Kidney epithelial cell (primary cell): Measurements from ENCODE around the gene ATG13. TPM values are rescaled to one million over a fixed set of nuclear protein-coding genes. Genes with fewer than 3 reads are reported as not detected.

Experiments used
- DNase-seq: peaks from one replicate; pipeline ENCODE4 v3.0.0-alpha.2; 2010; ENCODE audit warnings: low read depth
- H3K27me3 ChIP-seq: 2 replicates; pipeline ENCODE4 v1.6.0; 2011; ENCODE audit warnings: low read length; ENCODE audit not compliant: control insufficient read depth, insufficient read depth
- H3K36me3 ChIP-seq: 2 replicates; pipeline ENCODE4 v1.5.1; 2011; ENCODE audit warnings: low read length; ENCODE audit not compliant: control insufficient read depth, insufficient read depth
- H3K4me3 ChIP-seq: 2 replicates; pipeline ENCODE4 v1.5.1; 2011; ENCODE audit warnings: low read depth, mild to moderate bottlenecking, control low read depth, low read length
- CTCF ChIP-seq: IDR thresholded peaks from 2 replicates; pipeline ENCODE4 v1.5.1; 2011; ENCODE audit warnings: mild to moderate bottlenecking, moderate library complexity, low read length, control low read depth, inconsistent platforms; ENCODE audit not compliant: insufficient read depth, poor library complexity, severe bottlenecking
- total RNA-seq: library from RNA; depleted of rRNA; stranded (reverse); fragments of >200 nt; gene quantifications from 2 replicates; pipeline ENCODE4 v1.2.3, GENCODE V29; 2015

The ATG13 gene
- total RNA-seq, 1 donor from 2014 or later: 90.7 TPM

- no peak for TF ChIP-seq CTCF
- no peak overlapping the region for H3K4me3 ChIP-seq
- no peaks in the 10 kb centered on the region for H3K27me3 ChIP-seq
- no peak for DNase-seq
- no peaks in the 10 kb centered on the region for H3K36me3 ChIP-seq
These were observed 22.6 kb upstream of the ATG13 start for GRCh38 chr11:46594785-46595184.

- no peaks in the 10 kb centered on the region for H3K36me3 ChIP-seq
- no peak for DNase-seq
- no peaks in the 10 kb centered on the region for H3K27me3 ChIP-seq
- TF ChIP-seq CTCF: no peak
- H3K4me3 ChIP-seq: no peak overlapping the region
These were observed 20.2 kb upstream of the ATG13 start for GRCh38 chr11:46597155-46597554.

- H3K4me3 ChIP-seq: no peak overlapping the region
- no peaks in the 10 kb centered on the region for H3K36me3 ChIP-seq
- H3K27me3 ChIP-seq: no peaks in the 10 kb centered on the region
- no peak for DNase-seq
- TF ChIP-seq CTCF: no peak
These were observed 19.6 kb upstream of the ATG13 start for GRCh38 chr11:46597609-46598219.

GRCh38 chr11:46599340-46600193 is 17.8 kb upstream of the ATG13 start:
- no peaks in the 10 kb centered on the region for H3K27me3 ChIP-seq
- no peak overlapping the region for H3K4me3 ChIP-seq
- no peak for DNase-seq
- peaks cover 3% of the 10 kb centered on the region for H3K36me3 ChIP-seq
- no peak for TF ChIP-seq CTCF

GRCh38 chr11:46600194-46600960 is 17.0 kb upstream of the ATG13 start:
- peaks cover 3% of the 10 kb centered on the region for H3K36me3 ChIP-seq
- no peak for DNase-seq
- H3K4me3 ChIP-seq: no peak overlapping the region
- TF ChIP-seq CTCF: no peak
- no peaks in the 10 kb centered on the region for H3K27me3 ChIP-seq
